CD4-positive, alpha-beta T cell treated with Interleukin-1 beta for 1 hour (primary cell): ENCODE measurements around the gene S100A8.

Experiments
- DNase-seq, 2 donors: peaks; one replicate each; pipeline ENCODE4 v3.0.0-alpha.2; 2020 to 2022

The S100A8 gene

GRCh38 chr1:153389973-153390879 lies 647 bp downstream of the S100A8 start:
- DNase-seq: no peak

- no peak for DNase-seq
Observed at GRCh38 chr1:153389401-153389800, 1.5 kb downstream of the S100A8 start.

- DNase-seq: no peak
Observed at GRCh38 chr1:153387785-153388184, 3.1 kb downstream of the S100A8 start.

GRCh38 chr1:153387001-153387400 lies 3.9 kb downstream of the S100A8 start:
- DNase-seq: no peak

- DNase-seq: peak in 1 of 2 donors; percentile 48
Observed at GRCh38 chr1:153386500-153386901, 4.4 kb downstream of the S100A8 start.

- DNase-seq: no peak
Observed at GRCh38 chr1:153384958-153385580, 5.8 kb downstream of the S100A8 start.

GRCh38 chr1:153380711-153381110 lies 10.2 kb downstream of the S100A8 start:
- DNase-seq: no peak

- DNase-seq: no peak
Observed at GRCh38 chr1:153379591-153379990, 11.3 kb downstream of the S100A8 start.

- no peak for DNase-seq
Observed at GRCh38 chr1:153375511-153375910, 15.4 kb downstream of the S100A8 start, which contains the start of gene S100A12. S100A12 (minus strand) TSS chr1:153375621; CDS start chr1:153374592, 1,029 bp downstream.

- DNase-seq: no peak
Observed at GRCh38 chr1:153374071-153374470, 16.8 kb downstream of the S100A8 start.

GRCh38 chr1:153372571-153372970 lies 18.3 kb downstream of the S100A8 start:
- no peak for DNase-seq

- no peak for DNase-seq
Observed at GRCh38 chr1:153371231-153371630, 19.6 kb downstream of the S100A8 start.

GRCh38 chr1:153370146-153370545 lies 20.7 kb downstream of the S100A8 start:
- DNase-seq: no peak

- DNase-seq: no peak
Observed at GRCh38 chr1:153368495-153368894, 22.4 kb downstream of the S100A8 start.

- DNase-seq: no peak
Observed at GRCh38 chr1:153367090-153367489, 23.8 kb downstream of the S100A8 start.

GRCh38 chr1:153366261-153366660 lies 24.6 kb downstream of the S100A8 start:
- no peak for DNase-seq

GRCh38 chr1:153365696-153366095 lies 25.2 kb downstream of the S100A8 start:
- DNase-seq: no peak

- DNase-seq: no peak
Observed at GRCh38 chr1:153364766-153365666, 25.9 kb downstream of the S100A8 start.

GRCh38 chr1:153364156-153364555 lies 26.7 kb downstream of the S100A8 start:
- DNase-seq: no peak

GRCh38 chr1:153363641-153364040 lies 27.2 kb downstream of the S100A8 start:
- DNase-seq: no peak

- no peak for DNase-seq
Observed at GRCh38 chr1:153362187-153362775, 28.6 kb downstream of the S100A8 start.

GRCh38 chr1:153361480-153362109 lies 29.3 kb downstream of the S100A8 start:
- no peak for DNase-seq
